ENCODE data around the gene MFSD2B.

MFSD2B gene

GRCh38 chr2:24072259-24072658 is 62.4 kb downstream of the MFSD2B start:
- no peaks in the 10 kb centered on the region for H3K27me3 Mint-ChIP-seq (ENCODE audit: low read depth)
- peaks cover 42% of the 10 kb centered on the region for H3K36me3 Mint-ChIP-seq (ENCODE audit: low read depth)
- TF ChIP-seq CTCF (IDR thresholded peaks at IDR 0.05; ENCODE audit: unreplicated experiment in 3 of 3), result no peak
- H3K27ac Mint-ChIP-seq, result no peak overlapping the region
- H3K9me3 Mint-ChIP-seq, result no peaks in the 10 kb centered on the region
- H3K4me1 Mint-ChIP-seq, result peaks cover 21% of the 10 kb centered on the region
- H3K4me3 Mint-ChIP-seq, result peak overlapping the region; percentile 14 to 54 (median 45)

DNA sequence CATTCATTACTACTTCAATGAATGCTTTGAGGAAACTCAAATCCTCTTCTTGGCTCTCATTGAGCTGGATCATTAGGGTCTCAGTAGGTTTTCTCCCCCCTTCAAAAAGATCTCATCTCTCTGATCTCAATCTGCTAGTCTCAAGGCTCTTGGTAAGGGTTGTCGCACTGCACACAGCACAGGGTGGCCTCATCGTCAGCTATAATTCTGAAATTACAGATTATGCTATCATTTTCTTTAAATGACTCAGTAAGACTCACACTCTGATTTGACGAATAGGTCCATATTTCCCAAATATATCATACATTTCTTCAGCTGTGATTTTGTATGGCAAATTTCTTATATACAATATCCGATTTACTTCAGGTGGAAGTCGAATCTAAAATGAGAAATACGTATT is 63.9 kb downstream of the MFSD2B start:
- H3K4me3 Mint-ChIP-seq, result peak overlapping the region; percentile 61 to 77 (median 68)
- no peak overlapping the region for H3K27ac Mint-ChIP-seq
- H3K36me3 Mint-ChIP-seq (ENCODE audit: low read depth), result peaks cover 28% of the 10 kb centered on the region
- no peak for TF ChIP-seq CTCF (IDR thresholded peaks at IDR 0.05; ENCODE audit: unreplicated experiment in 3 of 3)
- H3K27me3 Mint-ChIP-seq (ENCODE audit: low read depth), result peaks cover 4% of the 10 kb centered on the region
- H3K9me3 Mint-ChIP-seq, result no peaks in the 10 kb centered on the region
- peaks cover 30% of the 10 kb centered on the region for H3K4me1 Mint-ChIP-seq

- peaks cover 25% of the 10 kb centered on the region for H3K36me3 Mint-ChIP-seq (ENCODE audit: low read depth)
- peaks cover 30% of the 10 kb centered on the region for H3K4me1 Mint-ChIP-seq
- no peaks in the 10 kb centered on the region for H3K9me3 Mint-ChIP-seq
- no peak for TF ChIP-seq CTCF (IDR thresholded peaks at IDR 0.05; ENCODE audit: unreplicated experiment in 3 of 3)
- H3K27ac Mint-ChIP-seq, result peak overlapping the region; percentile 86 to 98 (median 98)
- peak overlapping the region; percentile 97 to 98 (median 97) for H3K4me3 Mint-ChIP-seq
- peaks cover 4% of the 10 kb centered on the region for H3K27me3 Mint-ChIP-seq (ENCODE audit: low read depth)
Observed at GRCh38 chr2:24075259-24075658, 65.4 kb downstream of the MFSD2B start.

All from nephron (organoid).